Transverse colon (tissue), 4 donors: Measurements from ENCODE around the gene GRPEL1. TPM values are rescaled to one million over a fixed set of nuclear protein-coding genes. Genes with fewer than 3 reads are reported as not detected.

Experiments
- DNase-seq: peaks from one replicate; pipeline ENCODE4 v3.0.0-alpha.2; 2019
- H3K27ac ChIP-seq, 4 donors: fragments of 200-600 bp; sonication (generic); 2 replicates each; pipeline ENCODE4 v1.5.1; 2016 to 2018; ENCODE audit warnings: inconsistent platforms in 4 of 4
- H3K27me3 ChIP-seq: fragments of 200-600 bp; sonication (generic); 2 replicates; pipeline ENCODE4 v1.5.1; 2017; ENCODE audit warnings: inconsistent platforms
- H3K36me3 ChIP-seq, 4 donors: fragments of 200-600 bp; sonication (generic); 2 replicates each; pipeline ENCODE4 v1.5.1; 2017 to 2019; ENCODE audit warnings: inconsistent platforms in 4 of 4
- H3K4me1 ChIP-seq, 4 donors: fragments of 200-600 bp; sonication (generic); 2 replicates each; pipeline ENCODE4 v1.5.1; 2017 to 2020; ENCODE audit warnings: inconsistent platforms in 4 of 4
- H3K4me3 ChIP-seq, 4 donors: fragments of 200-600 bp; sonication (generic); 1 replicate in 1 of 4; 2 replicates in 3 of 4; pipeline versions ENCODE4 v1.5.1 to v1.6.1; 2017 to 2019; ENCODE audit warnings: inconsistent platforms in 4 of 4
- H3K9me3 ChIP-seq, 2 donors: fragments of 200-600 bp; sonication (generic); 2 replicates each; pipeline ENCODE4 v1.5.1; 2017 to 2019; ENCODE audit warnings: inconsistent platforms in 2 of 2
- EP300 ChIP-seq: sonication (generic); formaldehyde crosslinking; IDR thresholded peaks from one replicate; pipeline ENCODE4 v1.6.1; 2017; ENCODE audit warnings: antibody characterized with exemption, low read depth
- POLR2A ChIP-seq: fragments of 450-650 bp; IDR thresholded peaks from one replicate; pipeline ENCODE4 v1.6.1; 2016; ENCODE audit warnings: antibody characterized with exemption, mild to moderate bottlenecking, moderate library complexity
- POLR2AphosphoS5 ChIP-seq, 3 donors: sonication (generic); formaldehyde crosslinking; IDR thresholded peaks; one replicate each; pipeline ENCODE4 v1.6.1; 2016; ENCODE audit warnings: antibody characterized with exemption in 3 of 3
- WGBS, 2 donors: methylation state at CpG; one replicate each; pipeline ENCODE4 v1.1.5; 2018; ENCODE audit warnings: low coverage in 1 of 2; 5-methylcytosine and 5-hydroxymethylcytosine counted together
- in situ Hi-C, 4 donors: fragments of 200-750 bp; cut with MboI; loops; one replicate each; pipeline versions ENCODE4 v1.15.0 to v1.15.1; 2017; ENCODE audit warnings: low sequenced_read_pairs in 3 of 4, low pct_ligation_motif_present in 1 of 4, low pct_unique_long_range_greater_than_20kb in 1 of 4
- intact Hi-C: fragments of 100-400 bp; cut with DNase I; formaldehyde crosslinking; loops from one replicate; pipeline ENCODE4 v1.15.1; 2023; ENCODE audit warnings: low total_unique reads
- total RNA-seq, 4 donors: library from RNA; depleted of rRNA; stranded (reverse); fragments of >200 nt; gene quantifications; one replicate each; pipeline ENCODE4 v1.1.0, GENCODE V29; 2016
- TF ChIP-seq, protein P1 (sequence below), 5 experiments: fragments of 200-600 bp in 3 of 5; fragments of 450-650 bp in 2 of 5; sonication (generic) in 3 of 5; IDR thresholded peaks; 1 replicate in 2 of 5; 2 replicates in 3 of 5; pipeline ENCODE4 v1.5.1; 2016 to 2017; ENCODE audit warnings: antibody characterized with exemption in 5 of 5, inconsistent platforms in 3 of 5, mild to moderate bottlenecking in 2 of 5, moderate library complexity in 1 of 5

Gene GRPEL1
- total RNA-seq, 4 donors from 2014 or later, result 1.1 to 22.0 (median 12.5) TPM

DNA sequence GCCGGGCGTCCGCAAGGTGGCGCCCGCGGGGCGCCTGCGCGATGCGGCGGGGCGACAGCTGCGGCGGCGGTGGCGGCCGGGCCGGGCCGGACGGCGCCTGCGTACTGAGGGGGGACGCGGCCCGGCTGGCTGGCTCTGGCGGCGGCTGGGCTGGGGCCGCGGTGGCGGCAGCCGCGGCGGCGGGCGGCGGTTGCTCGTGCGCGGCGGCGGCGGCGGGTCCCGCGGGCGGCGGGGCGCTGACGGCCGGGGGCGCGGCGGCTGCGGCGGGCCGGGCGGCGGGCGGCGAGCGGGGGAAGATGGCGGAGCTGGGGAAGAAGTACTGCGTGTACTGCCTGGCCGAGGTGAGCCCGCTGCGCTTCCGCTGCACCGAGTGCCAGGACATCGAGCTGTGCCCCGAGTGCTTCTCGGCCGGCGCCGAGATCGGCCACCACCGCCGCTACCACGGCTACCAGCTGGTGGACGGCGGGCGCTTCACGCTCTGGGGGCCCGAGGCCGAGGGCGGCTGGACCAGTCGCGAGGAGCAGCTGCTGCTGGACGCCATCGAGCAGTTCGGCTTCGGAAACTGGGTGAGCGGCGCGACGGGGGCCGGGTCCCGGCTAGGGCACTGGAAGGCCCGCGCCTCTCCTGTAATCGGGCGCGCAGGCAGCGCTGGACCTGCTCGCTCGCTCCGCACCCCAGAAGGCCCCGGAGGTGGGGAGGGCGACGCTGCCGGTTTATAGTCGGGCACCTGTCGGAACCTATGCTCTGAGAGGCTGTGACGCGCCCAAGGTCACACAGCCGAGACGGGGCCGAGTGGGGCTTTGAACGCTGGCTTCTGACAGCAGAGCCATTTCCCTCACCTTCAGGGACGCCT, 24.4 kb downstream of the GRPEL1 start, which contains the start of gene TADA2B:
TADA2B (plus strand) TSS at position 89 of the 853 bp plus-strand sequence; CDS start at position 297, 208 bp downstream.
- Histone ChIP-seq H3K9me3 (no peaks in the 10 kb centered on the region), H3K27me3 (no peaks in the 10 kb centered on the region), H3K36me3 (no peaks in the 10 kb centered on the region), H3K4me1 (peaks cover 20 to 43% (median 36%) of the 10 kb centered on the region in 4 donors), H3K4me3 (peak within 1 kb of the TSS; percentile 82 to 98 (median 90)), H3K27ac (peak within 1 kb of the TSS; percentile 88 to 90 (median 89))
- peak; percentile 68 for TF ChIP-seq POLR2A
- TF ChIP-seq POLR2AphosphoS5 (IDR thresholded peaks at IDR 0.05), result peak in 2 of 3 donors; percentile 48 to 57
- TF ChIP-seq, protein P1, sequence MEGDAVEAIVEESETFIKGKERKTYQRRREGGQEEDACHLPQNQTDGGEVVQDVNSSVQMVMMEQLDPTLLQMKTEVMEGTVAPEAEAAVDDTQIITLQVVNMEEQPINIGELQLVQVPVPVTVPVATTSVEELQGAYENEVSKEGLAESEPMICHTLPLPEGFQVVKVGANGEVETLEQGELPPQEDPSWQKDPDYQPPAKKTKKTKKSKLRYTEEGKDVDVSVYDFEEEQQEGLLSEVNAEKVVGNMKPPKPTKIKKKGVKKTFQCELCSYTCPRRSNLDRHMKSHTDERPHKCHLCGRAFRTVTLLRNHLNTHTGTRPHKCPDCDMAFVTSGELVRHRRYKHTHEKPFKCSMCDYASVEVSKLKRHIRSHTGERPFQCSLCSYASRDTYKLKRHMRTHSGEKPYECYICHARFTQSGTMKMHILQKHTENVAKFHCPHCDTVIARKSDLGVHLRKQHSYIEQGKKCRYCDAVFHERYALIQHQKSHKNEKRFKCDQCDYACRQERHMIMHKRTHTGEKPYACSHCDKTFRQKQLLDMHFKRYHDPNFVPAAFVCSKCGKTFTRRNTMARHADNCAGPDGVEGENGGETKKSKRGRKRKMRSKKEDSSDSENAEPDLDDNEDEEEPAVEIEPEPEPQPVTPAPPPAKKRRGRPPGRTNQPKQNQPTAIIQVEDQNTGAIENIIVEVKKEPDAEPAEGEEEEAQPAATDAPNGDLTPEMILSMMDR (IDR thresholded peaks at IDR 0.05), result no peak
- intact Hi-C loops, result no loop called here
- WGBS, 2 donors, result 1% methylated on average over 63 of the region's 119 CpGs; no CpG with 5 or more reads in 1 of the 2 donors
- in situ Hi-C loops, result no loop called here
- DNase-seq, result peak; percentile 58

DNA sequence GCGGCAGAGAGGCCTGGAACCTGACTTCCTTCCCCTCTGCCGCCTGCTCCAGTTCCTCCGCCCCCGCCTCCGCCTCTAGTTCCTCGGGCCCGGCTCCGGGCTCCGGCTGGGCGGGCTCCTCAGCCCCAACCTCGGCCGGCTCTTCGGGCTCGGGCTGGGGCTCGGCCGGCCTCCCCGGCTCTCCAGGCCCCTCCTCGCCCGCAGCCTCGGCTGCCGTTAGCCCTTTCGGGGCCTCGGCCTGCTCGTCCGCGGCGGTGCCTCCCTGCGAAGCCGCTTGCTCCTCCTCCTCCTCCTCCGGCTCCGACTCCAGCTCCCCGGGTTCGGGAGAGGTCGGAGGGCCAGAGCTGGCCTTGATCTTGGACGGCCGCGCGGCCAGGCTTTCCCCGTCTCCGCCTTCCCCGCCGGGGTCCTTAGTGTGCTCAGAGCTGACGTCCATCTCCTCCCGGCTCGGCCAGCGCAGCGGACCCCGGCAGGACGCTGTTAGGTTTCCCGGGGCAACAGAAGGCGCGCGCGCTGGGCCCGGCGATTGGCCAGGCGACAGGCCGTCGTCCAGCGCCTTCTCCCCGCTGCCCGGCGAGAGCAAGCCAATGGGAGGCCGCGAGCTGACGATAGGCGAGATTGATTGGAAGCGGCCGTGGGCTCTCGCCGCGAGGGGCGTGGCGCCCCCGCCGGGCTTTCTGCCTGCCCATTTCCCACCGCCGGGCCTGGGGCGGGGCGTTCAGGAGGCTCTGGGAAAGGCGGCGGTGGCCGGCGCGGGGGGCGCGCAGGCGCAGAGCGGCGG, 25.2 kb downstream of the GRPEL1 start:
- peaks cover 20 to 43% (median 36%) of the 10 kb centered on the region in 4 donors for H3K4me1 ChIP-seq
- no peaks in the 10 kb centered on the region for H3K27me3 ChIP-seq
- in situ Hi-C loops, result no loop called here
- peak; percentile 98 for DNase-seq
- H3K36me3 ChIP-seq, result no peaks in the 10 kb centered on the region
- intact Hi-C loops, result no loop called here
- H3K27ac ChIP-seq, result peak overlapping the region; percentile 86 to 89 (median 88)
- 1% methylated on average over 75 of the region's 90 CpGs; no CpG with 5 or more reads in 1 of the 2 donors for WGBS, 2 donors
- peak overlapping the region; percentile 55 to 98 (median 72) for H3K4me3 ChIP-seq
- TF ChIP-seq, protein P1 (IDR thresholded peaks at IDR 0.05), result peak in 3 of 5 experiments; percentile 20 to 33 (median 26)
- no peak for TF ChIP-seq EP300
- TF ChIP-seq POLR2A, result peak; percentile 19
- peak in 2 of 3 donors; percentile 20 to 29 for TF ChIP-seq POLR2AphosphoS5 (IDR thresholded peaks at IDR 0.05)
- H3K9me3 ChIP-seq, result no peaks in the 10 kb centered on the region

DNA sequence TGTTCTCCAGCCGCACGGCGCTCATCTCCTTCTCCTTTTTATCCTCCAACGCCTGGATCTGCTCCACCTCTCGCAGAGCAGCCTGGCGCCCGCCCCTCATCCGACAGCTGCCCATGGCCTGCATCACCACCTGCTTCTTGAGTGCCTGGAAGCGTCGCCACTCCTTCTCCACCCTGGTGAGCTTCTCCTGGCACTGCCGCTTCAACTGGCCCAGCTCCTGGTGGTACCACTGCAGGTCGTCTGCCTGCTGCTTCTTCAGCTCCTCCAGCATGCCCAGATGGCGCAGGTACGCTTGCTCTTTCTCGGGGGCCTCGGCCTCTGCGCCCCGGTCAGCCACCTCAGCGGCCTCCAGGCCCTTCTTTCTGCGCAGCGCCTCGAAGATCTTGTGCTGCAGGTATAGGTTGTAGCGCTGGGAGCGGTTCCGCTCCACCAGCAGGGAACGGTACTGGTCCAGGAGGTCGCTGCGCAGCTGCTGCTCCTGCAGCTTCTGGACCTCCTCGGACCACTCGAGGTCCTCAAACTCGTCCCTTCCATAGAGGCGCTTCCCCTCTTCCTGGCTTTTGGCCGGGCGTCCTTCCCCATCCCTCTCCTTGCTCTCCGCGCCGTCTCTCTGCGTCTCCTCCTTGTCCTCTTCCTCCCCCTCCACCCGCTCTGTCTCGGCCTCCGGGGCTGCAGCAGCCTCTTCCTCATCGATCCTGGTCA, 25.9 kb downstream of the GRPEL1 start:
- H3K4me1 ChIP-seq, result peaks cover 20 to 43% (median 36%) of the 10 kb centered on the region in 4 donors
- TF ChIP-seq POLR2AphosphoS5 (IDR thresholded peaks at IDR 0.05), result no peak
- TF ChIP-seq POLR2A, result no peak
- TF ChIP-seq, protein P1 (IDR thresholded peaks at IDR 0.05), result no peak
- TF ChIP-seq EP300, result no peak
- intact Hi-C loops (no loop called here), in situ Hi-C loops (no loop called here)
- no peak for DNase-seq
- no peaks in the 10 kb centered on the region for H3K27me3 ChIP-seq
- peak overlapping the region; percentile 55 to 98 (median 72) for H3K4me3 ChIP-seq
- H3K36me3 ChIP-seq, result no peaks in the 10 kb centered on the region
- WGBS, 2 donors, result 11 to 18% methylated on average over 5 to 42 of the region's 42 CpGs
- H3K9me3 ChIP-seq, result no peaks in the 10 kb centered on the region
- peak overlapping the region; percentile 86 to 89 (median 88) for H3K27ac ChIP-seq
